HEK293T (cell line): ENCODE measurements around the gene WASF2.

Source experiments
- CTCF ChIA-PET: fragments of 350-600 bp; formaldehyde crosslinking; extraction: SDS; loops from one replicate; lab custom pipeline; 2021; ENCODE audit warnings: antibody characterized with exemption, inconsistent platforms; lab: Yijun Ruan, JAX
- POLR2A ChIA-PET: fragments of 350-600 bp; formaldehyde crosslinking; extraction: SDS; loops from one replicate; lab custom pipeline; 2020; ENCODE audit warnings: antibody characterized with exemption, inconsistent platforms; lab: Yijun Ruan, JAX
- DNase-seq: peaks from one replicate; pipeline ENCODE4 v3.0.0; 2012; ENCODE audit warnings: mixed read lengths; ENCODE audit errors: extremely low spot score
- ARNT ChIP-seq: fragments of 450-650 bp; IDR thresholded peaks from 2 replicates; pipeline ENCODE4 v1.6.1; 2017; ENCODE audit warnings: mild to moderate bottlenecking
- BHLHE40 ChIP-seq: fragments of 450-650 bp; IDR thresholded peaks from 2 replicates; pipeline ENCODE4 v1.6.1; 2016; ENCODE audit warnings: mild to moderate bottlenecking, moderate library complexity, borderline replicate concordance
- CTBP1 ChIP-seq: fragments of 450-650 bp; IDR thresholded peaks from 2 replicates; pipeline ENCODE4 v1.6.1; 2016; ENCODE audit warnings: borderline replicate concordance
- ELF4 ChIP-seq: fragments of 450-650 bp; IDR thresholded peaks from 2 replicates; pipeline ENCODE4 v1.6.1; 2017; ENCODE audit warnings: antibody characterized with exemption
- FOXA1 ChIP-seq: fragments of 450-650 bp; IDR thresholded peaks from 2 replicates; pipeline ENCODE4 v1.6.1; 2016; ENCODE audit warnings: mild to moderate bottlenecking
- FOXK2 ChIP-seq: fragments of 450-650 bp; IDR thresholded peaks from 2 replicates; pipeline ENCODE4 v1.6.1; 2016; ENCODE audit warnings: mild to moderate bottlenecking
- FOXM1 ChIP-seq: fragments of 450-650 bp; IDR thresholded peaks from 2 replicates; pipeline ENCODE4 v1.6.1; 2017; ENCODE audit warnings: mild to moderate bottlenecking, borderline replicate concordance
- HDGF ChIP-seq: fragments of 450-650 bp; IDR thresholded peaks from 2 replicates; pipeline ENCODE4 v1.6.1; 2017; ENCODE audit warnings: antibody characterized with exemption, borderline replicate concordance
- L3MBTL2 ChIP-seq: fragments of 450-650 bp; conservative IDR thresholded peaks from 2 replicates; pipeline ENCODE4 v1.6.1; 2016; ENCODE audit warnings: mild to moderate bottlenecking
- LEF1 ChIP-seq: fragments of 450-650 bp; IDR thresholded peaks from 2 replicates; pipeline ENCODE4 v1.6.1; 2017; ENCODE audit warnings: mild to moderate bottlenecking, borderline replicate concordance
- NFRKB ChIP-seq: fragments of 450-650 bp; IDR thresholded peaks from 2 replicates; pipeline ENCODE4 v1.6.1; 2016; ENCODE audit warnings: mild to moderate bottlenecking, moderate library complexity
- PKNOX1 ChIP-seq: fragments of 450-650 bp; IDR thresholded peaks from 2 replicates; pipeline ENCODE4 v1.6.1; 2016
- SP1 ChIP-seq: fragments of 450-650 bp; IDR thresholded peaks from 2 replicates; pipeline ENCODE4 v1.6.1; 2017
- SUZ12 ChIP-seq: fragments of 450-650 bp; IDR thresholded peaks from 2 replicates; pipeline ENCODE4 v1.6.1; 2016; ENCODE audit warnings: mild to moderate bottlenecking
- TARDBP ChIP-seq: fragments of 450-650 bp; IDR thresholded peaks from 2 replicates; pipeline ENCODE4 v1.6.1; 2016
- ZNF384 ChIP-seq: fragments of 450-650 bp; IDR thresholded peaks from 2 replicates; pipeline ENCODE4 v1.6.1; 2016

WASF2 gene

DNA sequence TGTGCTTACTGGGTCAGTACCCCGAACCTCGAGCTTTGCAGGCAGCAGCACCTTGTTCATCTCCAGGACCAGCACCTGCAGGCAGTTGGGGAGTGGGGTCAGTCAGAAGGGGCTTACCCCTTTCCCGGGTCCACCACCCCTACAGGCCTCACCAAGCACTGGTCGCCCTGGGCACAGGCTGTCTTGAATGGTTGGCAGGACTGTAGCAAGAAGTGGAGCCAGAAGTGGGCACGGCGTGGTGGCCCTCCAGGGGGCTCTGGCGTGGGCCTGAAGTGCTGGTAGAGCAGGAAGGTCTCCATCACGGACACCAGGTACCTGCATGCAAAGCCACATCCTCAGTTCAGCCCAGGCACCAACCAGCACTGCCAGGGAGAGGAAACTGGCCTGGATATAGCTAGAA lies 128.4 kb downstream of the WASF2 start:
- POLR2A ChIA-PET, result no interaction called here
- CTCF ChIA-PET, result no interaction called here
- DNase-seq, result no peak
- no peak for TF ChIP-seq CTBP1
- no peak for TF ChIP-seq NFRKB

GRCh38 chr1:27361044-27361402 lies 128.9 kb downstream of the WASF2 start:
- ChIA-PET CTCF (interaction anchor here (0.9 kb wide), 1 partner anchor 45 kb away, joined by 5 read pairs; no protein-coding TSS in a partner anchor), POLR2A (no interaction called here)
- no peak for DNase-seq
- TF ChIP-seq ARNT, result no peak
- TF ChIP-seq ZNF384, result no peak
- TF ChIP-seq ELF4, result no peak
- TF ChIP-seq L3MBTL2, result no peak
- no peak for TF ChIP-seq FOXA1
- TF ChIP-seq NFRKB, result no peak
- TF ChIP-seq TARDBP, result no peak
- no peak for TF ChIP-seq SUZ12
- no peak for TF ChIP-seq FOXK2
- no peak for TF ChIP-seq CTBP1
- no peak for TF ChIP-seq HDGF
- TF ChIP-seq LEF1, result no peak
- TF ChIP-seq FOXM1, result no peak
- no peak for TF ChIP-seq PKNOX1
- TF ChIP-seq SP1, result no peak
- TF ChIP-seq BHLHE40, result no peak

GRCh38 chr1:27360159-27361043 lies 129.6 kb downstream of the WASF2 start:
- TF ChIP-seq LEF1, result no peak
- no peak for TF ChIP-seq FOXK2
- TF ChIP-seq PKNOX1, result no peak
- ChIA-PET POLR2A (no interaction called here), CTCF (interaction anchor here (0.9 kb wide), 1 partner anchor 45 kb away, joined by 5 read pairs; no protein-coding TSS in a partner anchor)
- DNase-seq, result no peak

DNA sequence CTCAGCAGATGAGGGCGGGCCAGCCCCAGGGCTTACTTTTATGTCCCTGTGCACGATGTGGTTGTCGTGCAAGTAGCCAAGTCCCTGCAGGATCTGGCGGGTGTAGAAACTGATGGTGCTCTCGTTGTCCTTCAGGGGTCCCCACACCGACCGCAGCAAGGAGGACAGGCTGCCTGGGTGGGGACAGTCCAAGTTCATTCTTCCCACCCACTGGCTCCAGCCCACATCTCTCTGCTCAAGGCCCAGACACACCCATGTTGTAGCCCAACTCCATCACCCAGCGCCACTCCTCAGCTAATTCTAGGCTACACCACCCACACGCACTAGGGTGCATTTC lies 130.2 kb downstream of the WASF2 start:
- CTCF ChIA-PET, result no interaction called here
- DNase-seq, result no peak
- POLR2A ChIA-PET, result no interaction called here
- no peak for TF ChIP-seq FOXA1
- TF ChIP-seq PKNOX1, result no peak
- no peak for TF ChIP-seq ARNT
- TF ChIP-seq LEF1, result no peak
- TF ChIP-seq FOXK2, result no peak
- TF ChIP-seq NFRKB, result no peak
- no peak for TF ChIP-seq TARDBP
- TF ChIP-seq CTBP1, result no peak
- no peak for TF ChIP-seq HDGF
- no peak for TF ChIP-seq SUZ12
- TF ChIP-seq ZNF384, result no peak
- no peak for TF ChIP-seq ELF4
- TF ChIP-seq BHLHE40, result no peak
- no peak for TF ChIP-seq SP1
- no peak for TF ChIP-seq L3MBTL2
- TF ChIP-seq FOXM1, result no peak

- no peak for DNase-seq
- ChIA-PET CTCF (interaction anchor here (1.1 kb wide), 1 partner anchor 10 kb away, joined by 3 read pairs; no protein-coding TSS in a partner anchor), POLR2A (no interaction called here)
- TF ChIP-seq L3MBTL2 (no peak), SP1 (no peak), FOXA1 (no peak), SUZ12 (no peak), FOXM1 (no peak)
Measured at GRCh38 chr1:27358928-27359313, 131.0 kb downstream of the WASF2 start.

DNA sequence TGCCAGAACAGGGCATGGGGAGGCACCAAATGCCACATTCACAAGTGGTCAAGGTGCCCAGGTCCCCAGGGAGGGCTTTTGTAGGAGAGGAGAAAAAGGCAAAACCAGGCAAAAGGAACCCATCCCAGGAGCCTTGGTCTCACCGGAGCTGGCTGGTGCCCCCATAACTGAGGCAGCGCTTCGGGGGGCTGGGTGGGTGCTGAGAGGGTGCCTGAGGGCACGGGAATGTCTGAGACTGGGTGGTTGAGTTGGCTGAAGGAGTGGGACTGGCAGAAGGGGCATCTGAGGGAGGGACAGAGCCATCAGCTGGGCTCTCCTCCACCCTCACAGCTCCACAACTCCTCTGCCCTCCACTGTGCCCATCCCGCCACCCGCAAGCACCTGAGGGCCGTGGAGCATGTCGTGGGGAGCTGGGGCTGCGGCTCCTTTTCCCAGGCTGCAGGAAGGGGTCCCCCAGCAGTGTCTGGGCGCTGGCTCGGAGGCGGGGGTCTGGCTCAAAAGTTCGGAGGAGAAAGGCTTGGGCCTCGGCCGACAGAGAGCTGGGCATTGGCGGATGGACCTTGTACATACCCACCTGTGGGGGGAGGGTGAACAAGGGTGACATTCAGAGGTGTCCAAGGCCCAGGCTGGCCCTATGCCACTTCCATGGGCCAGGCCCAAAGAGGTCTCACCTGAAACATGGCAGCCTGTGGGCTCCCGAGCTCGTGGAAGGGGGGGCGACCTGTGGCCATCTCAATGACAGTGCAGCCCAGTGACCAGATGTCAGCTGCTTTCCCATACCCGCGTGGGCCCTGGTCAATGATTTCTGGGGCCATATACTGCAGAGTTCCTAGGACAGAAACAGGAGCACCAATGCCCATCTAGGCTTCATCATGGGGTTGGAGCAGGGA lies 131.7 kb downstream of the WASF2 start:
- POLR2A ChIA-PET, result no interaction called here
- DNase-seq, result no peak
- CTCF ChIA-PET, result interaction anchor here (0.7 to 2.2 kb wide), 9 partner anchors 9 to 466 kb away, joined by 3 to 25 read pairs (median 5); partner anchors contain the start of genes GPR3, MAP3K6 and SYTL1
- TF ChIP-seq PKNOX1, result no peak
- TF ChIP-seq LEF1, result no peak
- TF ChIP-seq TARDBP, result no peak
- TF ChIP-seq FOXM1, result no peak
- TF ChIP-seq SP1, result no peak
- TF ChIP-seq CTBP1, result no peak
- TF ChIP-seq L3MBTL2, result no peak
- no peak for TF ChIP-seq ELF4
- no peak for TF ChIP-seq ARNT
- TF ChIP-seq SUZ12, result no peak
- TF ChIP-seq NFRKB, result no peak
- no peak for TF ChIP-seq FOXK2
- no peak for TF ChIP-seq ZNF384
